ENCODE results near the gene ATF1.
"Not testable (repeated sequence)": the region's sequence is repeated elsewhere in the genome, so short reads cannot be mapped to it uniquely, and the experiment has no call there.

ATF1 gene

DNA sequence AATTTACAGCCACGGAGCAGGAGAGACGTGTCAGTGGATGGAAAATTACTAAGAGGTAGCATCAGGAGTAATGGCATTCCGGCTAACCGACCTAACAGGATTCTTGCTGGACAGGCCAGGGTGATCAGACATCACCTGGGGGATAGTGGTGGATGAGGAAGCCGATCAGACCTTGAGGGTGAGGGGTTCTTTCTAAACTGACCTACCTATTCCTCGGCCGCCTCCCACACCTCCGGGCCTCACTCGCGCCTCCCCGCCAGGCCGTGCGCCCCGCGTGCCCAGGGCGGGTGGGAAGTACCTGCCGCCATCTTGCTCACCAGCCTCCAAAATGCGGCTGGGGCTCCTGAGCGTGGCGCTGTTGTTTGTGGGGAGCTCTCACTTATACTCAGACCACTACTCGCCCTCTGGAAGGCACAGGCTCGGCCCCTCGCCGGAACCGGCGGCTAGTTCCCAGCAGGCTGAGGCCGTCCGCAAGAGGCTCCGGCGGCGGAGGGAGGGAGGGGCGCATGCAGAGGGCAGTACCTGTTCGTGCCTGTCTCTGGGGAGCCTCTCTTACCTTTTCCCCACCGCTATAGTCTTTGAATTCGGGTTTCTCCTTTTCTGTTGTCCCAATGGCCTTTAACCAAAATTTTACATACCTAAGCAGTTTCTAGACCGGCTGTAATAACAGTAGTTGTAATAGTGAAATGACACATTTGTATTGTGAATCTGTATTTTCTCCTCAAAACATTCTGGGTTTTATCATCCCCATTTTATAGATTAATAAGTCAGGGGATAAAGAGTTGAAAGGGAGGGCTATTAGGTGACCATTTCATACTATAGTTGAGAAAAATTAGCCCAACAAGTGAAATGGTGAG, 79.0 kb downstream of the ATF1 start, which contains the start of gene TMPRSS12:
TMPRSS12 (plus strand) TSS at position 290 of the 857 bp plus-strand sequence; CDS start at position 329, 39 bp downstream.
- Histone ChIP-seq H3K9me3 (ENCODE audit: control insufficient read depth, low read length) (peaks cover 6% of the 10 kb centered on the region), H2AFZ (ENCODE audit: low read depth, low read length) (peak within 1 kb of the TSS; percentile 29), H2BK120ac (ENCODE audit: low read depth, low read length) (no peak within 1 kb of the TSS), H2BK12ac (ENCODE audit: low read length in 2 of 2) (no peak within 1 kb of the TSS), H2AK5ac (ENCODE audit: low read length, severe bottlenecking) (no peak within 1 kb of the TSS), H3K27me3 (ENCODE audit: control insufficient read depth in 1 of 2, insufficient read depth in 1 of 2, low read length in 2 of 2) (no peaks in the 10 kb centered on the region), H3K27ac (ENCODE audit: low read length, poor library complexity, severe bottlenecking) (no peak within 1 kb of the TSS), H3K36me3 (ENCODE audit: control insufficient read depth in 1 of 2, insufficient read depth in 2 of 2, low read depth in 1 of 2, low read length in 2 of 2) (no peaks in the 10 kb centered on the region), H3K18ac (ENCODE audit: low read depth in 1 of 2, low read length in 2 of 2) (no peak within 1 kb of the TSS), H2BK5ac (ENCODE audit: low read depth, low read length, poor library complexity, severe bottlenecking) (no peak within 1 kb of the TSS), H3K79me1 (replicated peaks; ENCODE audit: low read length, poor library complexity, severe bottlenecking) (no peaks in the 10 kb centered on the region), H3K23ac (ENCODE audit: low read length in 2 of 2) (no peak within 1 kb of the TSS), H3K4me1 (ENCODE audit: control insufficient read depth, insufficient read depth, low read depth, low read length) (peaks cover 4% of the 10 kb centered on the region), H3K4me2 (ENCODE audit: low read length, poor library complexity, severe bottlenecking) (no peak within 1 kb of the TSS), H3K4ac (ENCODE audit: low read depth in 1 of 2, low read length in 2 of 2) (no peak within 1 kb of the TSS), H2BK15ac (ENCODE audit: low read depth, poor library complexity, severe bottlenecking) (no peak within 1 kb of the TSS), H4K8ac (ENCODE audit: low read length) (no peak within 1 kb of the TSS), H4K91ac (ENCODE audit: low read length) (no peak within 1 kb of the TSS), H3K14ac (ENCODE audit: low read length in 2 of 2) (no peak within 1 kb of the TSS), H3K9ac (ENCODE audit: low read length) (peak within 1 kb of the TSS; percentile 11), H3K4me3 (ENCODE audit: insufficient read depth in 1 of 2, low read depth in 1 of 2, low read length in 2 of 2) (peak within 1 kb of the TSS in 1 of 2 experiments; percentile 65)
- 80% methylated on average over 31 of the region's 36 CpGs for WGBS
- no peak for DNase-seq

DNA sequence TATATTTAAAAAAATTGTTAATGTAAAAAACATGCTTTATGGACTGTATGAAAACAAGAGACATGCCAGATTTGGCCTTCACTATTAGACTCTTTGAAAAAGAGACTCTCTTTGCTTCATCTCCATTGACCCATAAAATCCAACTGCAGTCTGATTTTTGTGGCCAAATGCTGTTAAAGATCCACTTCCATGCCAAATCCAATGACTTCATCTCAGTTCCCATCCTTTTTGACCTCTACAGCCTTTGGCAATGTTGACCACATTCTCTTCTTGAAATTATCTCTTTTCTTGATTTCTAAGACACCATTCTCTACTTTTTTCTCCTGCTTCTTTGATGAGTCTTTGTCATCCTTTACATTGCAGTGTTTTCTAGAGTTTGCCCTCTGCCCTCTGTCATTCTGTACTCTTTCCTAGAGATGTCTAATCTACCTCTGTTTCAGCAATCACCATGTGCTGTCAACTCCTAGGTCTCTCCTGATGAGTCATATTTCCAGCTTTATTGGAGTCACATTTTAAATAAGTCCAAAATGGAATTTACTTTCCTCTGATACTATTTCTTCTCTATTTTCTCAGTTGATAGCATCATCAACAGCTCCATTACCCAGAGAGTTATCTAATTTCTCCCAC, 81.2 kb downstream of the ATF1 start:
- Histone ChIP-seq H2BK12ac (ENCODE audit: low read length in 2 of 2) (no peak overlapping the region), H4K91ac (ENCODE audit: low read length) (no peak overlapping the region), H3K23ac (ENCODE audit: low read length in 2 of 2) (no peak overlapping the region), H3K4me1 (ENCODE audit: control insufficient read depth, insufficient read depth, low read depth, low read length) (peaks cover 4% of the 10 kb centered on the region), H3K9me3 (ENCODE audit: control insufficient read depth, low read length) (peaks cover 6% of the 10 kb centered on the region), H3K4ac (ENCODE audit: low read depth in 1 of 2, low read length in 2 of 2) (no peak overlapping the region), H3K79me1 (replicated peaks; ENCODE audit: low read length, poor library complexity, severe bottlenecking) (no peaks in the 10 kb centered on the region), H3K27me3 (ENCODE audit: control insufficient read depth in 1 of 2, insufficient read depth in 1 of 2, low read length in 2 of 2) (no peaks in the 10 kb centered on the region), H2AK5ac (ENCODE audit: low read length, severe bottlenecking) (no peak overlapping the region), H2BK120ac (ENCODE audit: low read depth, low read length) (no peak overlapping the region), H3K9ac (ENCODE audit: low read length) (no peak overlapping the region), H4K8ac (ENCODE audit: low read length) (no peak overlapping the region), H3K4me3 (ENCODE audit: insufficient read depth in 1 of 2, low read depth in 1 of 2, low read length in 2 of 2) (no peak overlapping the region), H3K14ac (ENCODE audit: low read length in 2 of 2) (no peak overlapping the region), H2BK5ac (ENCODE audit: low read depth, low read length, poor library complexity, severe bottlenecking) (no peak overlapping the region), H3K27ac (ENCODE audit: low read length, poor library complexity, severe bottlenecking) (no peak overlapping the region), H2BK15ac (ENCODE audit: low read depth, poor library complexity, severe bottlenecking) (no peak overlapping the region), H3K36me3 (ENCODE audit: control insufficient read depth in 1 of 2, insufficient read depth in 2 of 2, low read depth in 1 of 2, low read length in 2 of 2) (no peaks in the 10 kb centered on the region), H3K4me2 (ENCODE audit: low read length, poor library complexity, severe bottlenecking) (no peak overlapping the region), H2AFZ (ENCODE audit: low read depth, low read length) (no peak overlapping the region), H3K18ac (ENCODE audit: low read depth in 1 of 2, low read length in 2 of 2) (no peak overlapping the region)
- no peak for DNase-seq

DNA sequence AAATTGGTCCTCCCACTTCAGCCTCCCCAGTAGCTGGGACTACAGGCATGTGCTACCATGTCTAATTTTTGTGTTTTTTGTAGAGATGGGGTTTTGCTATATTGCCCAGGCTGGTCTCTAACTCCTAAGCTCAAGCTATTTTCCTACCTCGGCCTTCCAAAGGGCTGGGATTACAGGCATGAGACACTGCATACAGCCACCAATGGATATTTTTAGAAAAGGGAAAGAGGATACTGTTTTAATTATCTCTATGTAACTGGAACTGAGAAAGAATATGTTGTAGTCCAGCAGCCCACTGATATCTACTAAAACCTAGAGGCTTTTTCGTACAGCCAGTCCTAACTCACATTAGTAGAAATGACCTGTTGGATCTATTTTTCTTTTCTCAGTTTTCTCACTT, 85.1 kb downstream of the ATF1 start:
- Histone ChIP-seq H4K91ac (ENCODE audit: low read length) (no peak overlapping the region), H3K18ac (ENCODE audit: low read depth in 1 of 2, low read length in 2 of 2) (no peak overlapping the region), H2AFZ (ENCODE audit: low read depth, low read length) (no peak overlapping the region), H3K4me3 (ENCODE audit: insufficient read depth in 1 of 2, low read depth in 1 of 2, low read length in 2 of 2) (no peak overlapping the region), H3K4ac (ENCODE audit: low read depth in 1 of 2, low read length in 2 of 2) (no peak overlapping the region), H3K23ac (ENCODE audit: low read length in 2 of 2) (no peak overlapping the region), H3K79me1 (replicated peaks; ENCODE audit: low read length, poor library complexity, severe bottlenecking) (no peaks in the 10 kb centered on the region), H2BK120ac (ENCODE audit: low read depth, low read length) (no peak overlapping the region), H3K9me3 (ENCODE audit: control insufficient read depth, low read length) (no peaks in the 10 kb centered on the region), H3K4me1 (ENCODE audit: control insufficient read depth, insufficient read depth, low read depth, low read length) (no peaks in the 10 kb centered on the region), H2BK15ac (ENCODE audit: low read depth, poor library complexity, severe bottlenecking) (no peak overlapping the region), H3K27me3 (ENCODE audit: control insufficient read depth in 1 of 2, insufficient read depth in 1 of 2, low read length in 2 of 2) (peaks cover 0 to 6% of the 10 kb centered on the region in 2 experiments), H3K9ac (ENCODE audit: low read length) (no peak overlapping the region), H4K8ac (ENCODE audit: low read length) (no peak overlapping the region), H2BK5ac (ENCODE audit: low read depth, low read length, poor library complexity, severe bottlenecking) (no peak overlapping the region), H3K14ac (ENCODE audit: low read length in 2 of 2) (no peak overlapping the region), H3K27ac (ENCODE audit: low read length, poor library complexity, severe bottlenecking) (no peak overlapping the region), H3K36me3 (ENCODE audit: control insufficient read depth in 1 of 2, insufficient read depth in 2 of 2, low read depth in 1 of 2, low read length in 2 of 2) (no peaks in the 10 kb centered on the region), H3K4me2 (ENCODE audit: low read length, poor library complexity, severe bottlenecking) (no peak overlapping the region), H2AK5ac (ENCODE audit: low read length, severe bottlenecking) (no peak overlapping the region), H2BK12ac (ENCODE audit: low read length in 2 of 2) (no peak overlapping the region)
- 86% methylated on average over 1 of the region's 2 CpGs for WGBS
- DNase-seq = no peak

DNA sequence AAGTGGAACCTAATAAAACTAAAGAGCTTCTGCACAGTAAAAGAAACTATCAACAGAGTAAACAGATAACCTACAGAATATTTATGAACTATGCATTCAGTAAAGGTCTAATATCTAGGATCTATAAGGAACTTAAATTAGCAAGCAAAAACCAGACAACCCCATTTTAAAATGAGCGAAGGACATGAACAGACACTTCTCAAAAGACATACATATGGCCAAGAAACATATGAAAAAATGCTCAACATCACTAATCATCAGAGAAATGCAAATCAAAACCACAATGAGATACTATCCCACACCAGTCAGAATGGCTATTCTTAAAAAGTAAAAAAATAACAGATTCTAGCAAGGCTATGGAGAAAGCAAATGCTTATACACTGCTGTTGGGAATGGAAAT, 91.3 kb downstream of the ATF1 start:
- not testable (repeated sequence) for H3K36me3 ChIP-seq (ENCODE audit: control insufficient read depth in 1 of 2, insufficient read depth in 2 of 2, low read depth in 1 of 2, low read length in 2 of 2); H3K18ac ChIP-seq (ENCODE audit: low read depth in 1 of 2, low read length in 2 of 2); H4K91ac ChIP-seq (ENCODE audit: low read length); H3K79me1 ChIP-seq (replicated peaks; ENCODE audit: low read length, poor library complexity, severe bottlenecking); DNase-seq; H4K8ac ChIP-seq (ENCODE audit: low read length); H3K14ac ChIP-seq (ENCODE audit: low read length in 2 of 2); H2BK120ac ChIP-seq (ENCODE audit: low read depth, low read length); H2AFZ ChIP-seq (ENCODE audit: low read depth, low read length); H2BK12ac ChIP-seq (ENCODE audit: low read length in 2 of 2); H3K23ac ChIP-seq (ENCODE audit: low read length in 2 of 2); H3K9ac ChIP-seq (ENCODE audit: low read length); H3K27ac ChIP-seq (ENCODE audit: low read length, poor library complexity, severe bottlenecking); H2BK5ac ChIP-seq (ENCODE audit: low read depth, low read length, poor library complexity, severe bottlenecking); H3K4me3 ChIP-seq (ENCODE audit: insufficient read depth in 1 of 2, low read depth in 1 of 2, low read length in 2 of 2); H2BK15ac ChIP-seq (ENCODE audit: low read depth, poor library complexity, severe bottlenecking); H3K4me1 ChIP-seq (ENCODE audit: control insufficient read depth, insufficient read depth, low read depth, low read length); H3K9me3 ChIP-seq (ENCODE audit: control insufficient read depth, low read length); H2AK5ac ChIP-seq (ENCODE audit: low read length, severe bottlenecking); H3K4ac ChIP-seq (ENCODE audit: low read depth in 1 of 2, low read length in 2 of 2); H3K4me2 ChIP-seq (ENCODE audit: low read length, poor library complexity, severe bottlenecking); H3K27me3 ChIP-seq (ENCODE audit: control insufficient read depth in 1 of 2, insufficient read depth in 1 of 2, low read length in 2 of 2)
- 100% methylated on average over 1 of the region's 1 CpG for WGBS
